ENCODE measurements around the gene CTCF.
A peak's percentile ranks its signal among the peaks of the same experiment; 100 is the strongest.

CTCF gene

DNA sequence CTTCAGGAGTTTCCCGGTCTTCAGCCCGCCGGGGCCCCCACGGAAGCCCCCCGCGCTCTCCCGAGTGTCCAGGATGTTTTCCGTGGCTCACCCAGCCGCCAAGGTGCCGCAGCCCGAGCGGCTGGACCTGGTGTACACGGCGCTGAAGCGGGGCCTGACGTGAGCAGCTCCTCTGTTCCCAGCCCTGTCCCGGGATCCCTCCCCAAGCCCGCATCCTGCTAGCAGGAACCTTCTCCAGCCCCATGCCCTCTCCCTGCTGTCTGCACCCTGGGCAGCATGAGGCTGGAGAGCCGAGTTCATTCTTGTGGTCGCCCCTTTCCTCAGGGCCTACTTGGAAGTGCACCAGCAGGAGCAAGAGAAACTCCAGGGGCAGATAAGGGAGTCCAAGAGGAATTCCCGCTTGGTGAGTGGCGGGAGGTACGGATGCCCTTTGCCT, 23.6 kb upstream of the CTCF start:
- POLR2A ChIA-PET = no interaction called here
- CTCF ChIA-PET = interaction anchor here (0.6 kb wide), 1 partner anchor 902 kb away, joined by 3 read pairs; no protein-coding TSS in a partner anchor

DNA sequence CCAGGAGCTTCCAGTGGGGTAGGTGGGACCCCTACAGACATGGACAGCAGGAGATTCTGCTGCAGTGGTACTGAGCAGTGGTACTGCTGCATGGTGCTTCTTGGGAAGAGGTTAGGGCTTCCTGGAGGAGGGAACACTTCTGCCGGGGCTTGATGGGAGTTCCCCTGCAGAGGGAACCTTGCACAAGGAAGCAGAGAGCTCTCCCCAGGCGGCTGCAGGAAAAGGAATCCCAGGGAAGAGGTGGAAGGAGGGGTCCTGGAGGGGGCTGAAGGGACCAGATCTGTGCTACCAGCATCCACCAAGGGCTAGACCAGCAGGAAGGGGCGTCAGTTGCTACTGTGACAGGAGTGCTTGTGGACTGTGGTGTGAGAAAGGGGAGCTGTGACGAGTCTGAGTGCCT, 23.1 kb upstream of the CTCF start:
- ChIA-PET CTCF (interaction anchor here (0.6 kb wide), 1 partner anchor 902 kb away, joined by 3 read pairs; no protein-coding TSS in a partner anchor), POLR2A (no interaction called here)
- TF ChIP-seq, protein P1, sequence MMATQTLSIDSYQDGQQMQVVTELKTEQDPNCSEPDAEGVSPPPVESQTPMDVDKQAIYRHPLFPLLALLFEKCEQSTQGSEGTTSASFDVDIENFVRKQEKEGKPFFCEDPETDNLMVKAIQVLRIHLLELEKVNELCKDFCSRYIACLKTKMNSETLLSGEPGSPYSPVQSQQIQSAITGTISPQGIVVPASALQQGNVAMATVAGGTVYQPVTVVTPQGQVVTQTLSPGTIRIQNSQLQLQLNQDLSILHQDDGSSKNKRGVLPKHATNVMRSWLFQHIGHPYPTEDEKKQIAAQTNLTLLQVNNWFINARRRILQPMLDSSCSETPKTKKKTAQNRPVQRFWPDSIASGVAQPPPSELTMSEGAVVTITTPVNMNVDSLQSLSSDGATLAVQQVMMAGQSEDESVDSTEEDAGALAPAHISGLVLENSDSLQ (IDR thresholded peaks at IDR 0.05) = no peak
- no peak for TF ChIP-seq TARDBP (IDR thresholded peaks at IDR 0.05)
- no peak for TF ChIP-seq LEF1 (IDR thresholded peaks at IDR 0.05; ENCODE audit: borderline replicate concordance)
- no peak for TF ChIP-seq BHLHE40 (IDR thresholded peaks at IDR 0.05; ENCODE audit: borderline replicate concordance)
- TF ChIP-seq FOXM1 (IDR thresholded peaks at IDR 0.05; ENCODE audit: borderline replicate concordance) = no peak
- TF ChIP-seq ELF4 (IDR thresholded peaks at IDR 0.05) = no peak
- TF ChIP-seq FOXA1 (IDR thresholded peaks at IDR 0.05) = no peak
- TF ChIP-seq CTBP1 (IDR thresholded peaks at IDR 0.05; ENCODE audit: borderline replicate concordance) = no peak
- TF ChIP-seq SP1 (IDR thresholded peaks at IDR 0.05) = no peak
- TF ChIP-seq L3MBTL2 (conservative IDR thresholded peaks at IDR 0.05) = no peak
- TF ChIP-seq FOXK2 (IDR thresholded peaks at IDR 0.05) = no peak
- TF ChIP-seq NFRKB (IDR thresholded peaks at IDR 0.05) = no peak
- no peak for TF ChIP-seq SUZ12 (IDR thresholded peaks at IDR 0.05)
- no peak for TF ChIP-seq ARNT (IDR thresholded peaks at IDR 0.05)
- DNase-seq (ENCODE audit: extremely low spot score) = no peak

More for the DNA sequence above, 23.6 kb upstream of the CTCF start:
- TF ChIP-seq CTBP1 (IDR thresholded peaks at IDR 0.05; ENCODE audit: borderline replicate concordance) = no peak
- no peak for TF ChIP-seq ZNF384 (IDR thresholded peaks at IDR 0.05)
- no peak for TF ChIP-seq FOXM1 (IDR thresholded peaks at IDR 0.05; ENCODE audit: borderline replicate concordance)
- no peak for TF ChIP-seq BHLHE40 (IDR thresholded peaks at IDR 0.05; ENCODE audit: borderline replicate concordance)
- TF ChIP-seq LEF1 (IDR thresholded peaks at IDR 0.05; ENCODE audit: borderline replicate concordance) = no peak
- TF ChIP-seq TARDBP (IDR thresholded peaks at IDR 0.05) = no peak
- no peak for DNase-seq (ENCODE audit: extremely low spot score)

DNA sequence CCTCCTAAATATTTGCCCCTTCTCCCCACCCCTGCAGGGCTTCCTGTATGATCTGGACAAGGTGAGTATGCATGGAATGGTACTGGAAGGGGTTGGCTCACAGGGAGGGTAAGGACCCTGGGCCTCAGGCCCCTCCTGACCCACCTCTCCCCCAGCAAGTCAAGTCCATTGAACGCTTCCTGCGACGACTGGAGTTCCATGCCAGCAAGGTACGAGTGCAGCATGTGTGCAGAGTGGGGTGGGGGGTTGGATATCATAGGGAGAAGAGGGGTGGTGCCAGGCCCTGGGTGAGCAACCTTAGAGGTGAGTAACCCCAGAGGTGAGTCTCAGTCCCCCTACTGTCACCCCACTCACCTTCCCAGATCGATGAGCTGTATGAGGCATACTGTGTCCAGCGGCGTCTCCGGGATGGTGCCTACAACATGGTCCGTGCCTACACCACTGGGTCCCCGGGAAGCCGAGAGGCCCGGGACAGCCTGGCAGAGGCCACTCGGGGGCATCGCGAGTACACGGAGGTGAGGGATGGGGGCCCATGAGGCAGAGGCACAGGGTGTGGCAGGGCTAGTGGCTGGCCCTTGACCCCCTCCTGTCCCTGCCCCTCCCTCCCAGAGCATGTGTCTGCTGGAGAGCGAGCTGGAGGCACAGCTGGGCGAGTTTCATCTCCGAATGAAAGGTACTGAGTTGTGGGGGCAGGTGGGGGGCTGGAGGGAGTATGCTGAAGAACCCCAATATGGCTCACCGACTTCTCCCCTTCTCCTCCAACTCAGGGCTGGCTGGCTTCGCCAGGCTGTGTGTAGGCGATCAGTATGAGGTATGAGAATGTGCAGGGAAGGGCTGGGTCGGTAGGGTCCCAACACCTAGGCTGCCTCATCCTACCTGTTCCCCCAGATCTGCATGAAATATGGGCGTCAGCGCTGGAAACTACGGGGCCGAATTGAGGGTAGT, 22.4 kb upstream of the CTCF start:
- TF ChIP-seq CTBP1 (IDR thresholded peaks at IDR 0.05; ENCODE audit: borderline replicate concordance) = no peak
- TF ChIP-seq, protein P1 (IDR thresholded peaks at IDR 0.05) = no peak
- TF ChIP-seq NFRKB (IDR thresholded peaks at IDR 0.05) = no peak
- no peak for TF ChIP-seq L3MBTL2 (conservative IDR thresholded peaks at IDR 0.05)
- TF ChIP-seq FOXK2 (IDR thresholded peaks at IDR 0.05) = no peak
- ChIA-PET CTCF (no interaction called here), POLR2A (no interaction called here)
- DNase-seq (ENCODE audit: extremely low spot score) = no peak

DNA sequence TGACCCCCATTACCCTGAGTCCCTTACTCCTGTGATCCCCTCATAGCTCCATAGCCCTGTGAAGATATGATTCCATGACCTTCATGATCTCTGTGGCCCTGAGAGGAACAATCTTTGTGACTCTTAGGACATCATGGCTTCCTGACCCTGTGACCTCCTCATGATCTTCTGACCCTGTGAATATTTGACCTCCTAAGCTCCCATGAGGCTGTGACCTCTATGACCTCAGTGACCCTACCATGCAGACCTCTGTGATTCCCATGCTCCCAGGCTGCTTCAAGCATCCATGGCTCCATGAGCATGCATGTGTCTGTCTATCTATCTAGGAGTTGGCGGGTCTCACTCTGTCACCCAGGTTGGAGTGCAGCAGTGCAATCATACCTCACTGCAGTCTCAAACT, 21.6 kb upstream of the CTCF start:
- ChIA-PET POLR2A (no interaction called here), CTCF (interaction anchor here (1.0 kb wide), 1 partner anchor 19 kb away, joined by 6 read pairs; no protein-coding TSS in a partner anchor)
- DNase-seq (ENCODE audit: extremely low spot score) = no peak
- TF ChIP-seq SP1 (IDR thresholded peaks at IDR 0.05) (no peak), FOXM1 (IDR thresholded peaks at IDR 0.05; ENCODE audit: borderline replicate concordance) (no peak), ARNT (IDR thresholded peaks at IDR 0.05) (no peak), FOXA1 (IDR thresholded peaks at IDR 0.05) (no peak), L3MBTL2 (conservative IDR thresholded peaks at IDR 0.05) (no peak), LEF1 (IDR thresholded peaks at IDR 0.05; ENCODE audit: borderline replicate concordance) (no peak)

DNA sequence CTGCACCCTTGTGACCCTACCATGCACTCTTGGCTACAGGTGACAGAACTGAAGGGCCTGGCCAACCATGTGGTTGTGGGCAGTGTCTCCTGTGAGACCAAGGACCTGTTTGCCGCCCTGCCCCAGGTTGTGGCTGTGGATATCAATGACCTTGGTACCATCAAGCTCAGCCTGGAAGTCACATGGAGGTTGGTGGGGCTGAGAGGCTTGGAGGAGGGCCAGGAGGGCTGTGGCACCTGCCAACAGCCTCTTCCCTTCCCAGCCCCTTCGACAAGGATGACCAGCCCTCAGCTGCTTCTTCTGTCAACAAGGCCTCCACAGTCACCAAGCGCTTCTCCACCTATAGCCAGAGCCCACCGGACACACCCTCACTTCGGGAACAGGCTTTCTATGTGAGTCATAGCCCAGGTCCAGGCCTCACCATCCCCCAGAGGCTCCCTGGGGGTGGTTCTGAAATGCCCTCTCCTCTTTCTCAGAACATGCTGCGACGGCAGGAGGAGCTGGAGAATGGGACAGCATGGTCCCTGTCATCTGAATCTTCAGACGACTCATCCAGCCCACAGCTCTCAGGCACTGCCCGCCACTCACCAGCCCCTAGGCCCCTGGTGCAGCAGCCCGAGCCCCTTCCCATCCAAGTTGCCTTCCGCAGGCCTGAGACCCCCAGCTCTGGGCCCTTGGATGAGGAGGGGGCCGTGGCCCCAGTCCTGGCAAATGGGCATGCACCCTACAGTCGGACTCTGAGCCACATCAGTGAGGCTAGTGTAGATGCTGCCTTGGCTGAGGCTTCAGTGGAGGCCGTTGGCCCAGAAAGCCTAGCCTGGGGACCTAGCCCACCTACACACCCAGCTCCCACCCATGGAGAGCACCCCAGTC, 20.7 kb upstream of the CTCF start:
- no peak for DNase-seq (ENCODE audit: extremely low spot score)
- CTCF ChIA-PET = interaction anchor here (1.0 kb wide), 1 partner anchor 20 kb away, joined by 6 read pairs; no protein-coding TSS in a partner anchor
- TF ChIP-seq BHLHE40 (IDR thresholded peaks at IDR 0.05; ENCODE audit: borderline replicate concordance) (no peak), LEF1 (IDR thresholded peaks at IDR 0.05; ENCODE audit: borderline replicate concordance) (no peak), HDGF (IDR thresholded peaks at IDR 0.05; ENCODE audit: borderline replicate concordance) (no peak), FOXA1 (IDR thresholded peaks at IDR 0.05) (no peak), NFRKB (IDR thresholded peaks at IDR 0.05) (no peak), FOXK2 (IDR thresholded peaks at IDR 0.05) (no peak), ARNT (IDR thresholded peaks at IDR 0.05) (no peak), L3MBTL2 (conservative IDR thresholded peaks at IDR 0.05) (no peak), SP1 (IDR thresholded peaks at IDR 0.05) (no peak), TARDBP (IDR thresholded peaks at IDR 0.05) (no peak), ZNF384 (IDR thresholded peaks at IDR 0.05) (no peak), FOXM1 (IDR thresholded peaks at IDR 0.05; ENCODE audit: borderline replicate concordance) (no peak)
- POLR2A ChIA-PET = no interaction called here

DNA sequence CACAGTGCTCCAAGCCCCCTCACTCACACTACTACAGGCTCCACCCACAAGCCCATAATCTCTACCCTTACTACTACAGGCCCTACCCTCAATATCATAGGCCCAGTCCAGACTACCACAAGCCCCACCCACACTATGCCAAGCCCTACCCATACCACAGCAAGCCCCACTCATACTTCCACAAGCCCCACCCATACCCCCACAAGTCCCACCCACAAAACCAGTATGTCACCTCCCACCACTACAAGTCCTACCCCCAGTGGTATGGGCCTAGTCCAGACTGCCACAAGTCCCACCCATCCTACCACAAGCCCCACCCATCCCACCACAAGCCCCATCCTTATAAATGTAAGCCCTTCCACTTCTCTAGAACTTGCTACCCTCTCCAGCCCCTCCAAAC, 19.9 kb upstream of the CTCF start:
- ChIA-PET CTCF (no interaction called here), POLR2A (no interaction called here)
- TF ChIP-seq L3MBTL2 (conservative IDR thresholded peaks at IDR 0.05) (no peak), FOXK2 (IDR thresholded peaks at IDR 0.05) (no peak), FOXA1 (IDR thresholded peaks at IDR 0.05) (no peak), SUZ12 (IDR thresholded peaks at IDR 0.05) (no peak), CTBP1 (IDR thresholded peaks at IDR 0.05; ENCODE audit: borderline replicate concordance) (no peak), ZNF384 (IDR thresholded peaks at IDR 0.05) (no peak), BHLHE40 (IDR thresholded peaks at IDR 0.05; ENCODE audit: borderline replicate concordance) (no peak), ARNT (IDR thresholded peaks at IDR 0.05) (no peak), ELF4 (IDR thresholded peaks at IDR 0.05) (no peak), LEF1 (IDR thresholded peaks at IDR 0.05; ENCODE audit: borderline replicate concordance) (no peak), FOXM1 (IDR thresholded peaks at IDR 0.05; ENCODE audit: borderline replicate concordance) (no peak), TARDBP (IDR thresholded peaks at IDR 0.05) (no peak), HDGF (IDR thresholded peaks at IDR 0.05; ENCODE audit: borderline replicate concordance) (no peak), SP1 (IDR thresholded peaks at IDR 0.05) (no peak), NFRKB (IDR thresholded peaks at IDR 0.05) (no peak)
- TF ChIP-seq, protein P1 (IDR thresholded peaks at IDR 0.05) = no peak
- DNase-seq (ENCODE audit: extremely low spot score) = peak; percentile 62
